ENCODE data around the gene LOX. TPM values are rescaled to one million over a fixed set of nuclear protein-coding genes. Genes with fewer than 3 reads are reported as not detected.

The LOX gene
- total and polyA plus RNA-seq, 2 experiments from 2014 or later = 1.5 to 1.8 TPM

DNA sequence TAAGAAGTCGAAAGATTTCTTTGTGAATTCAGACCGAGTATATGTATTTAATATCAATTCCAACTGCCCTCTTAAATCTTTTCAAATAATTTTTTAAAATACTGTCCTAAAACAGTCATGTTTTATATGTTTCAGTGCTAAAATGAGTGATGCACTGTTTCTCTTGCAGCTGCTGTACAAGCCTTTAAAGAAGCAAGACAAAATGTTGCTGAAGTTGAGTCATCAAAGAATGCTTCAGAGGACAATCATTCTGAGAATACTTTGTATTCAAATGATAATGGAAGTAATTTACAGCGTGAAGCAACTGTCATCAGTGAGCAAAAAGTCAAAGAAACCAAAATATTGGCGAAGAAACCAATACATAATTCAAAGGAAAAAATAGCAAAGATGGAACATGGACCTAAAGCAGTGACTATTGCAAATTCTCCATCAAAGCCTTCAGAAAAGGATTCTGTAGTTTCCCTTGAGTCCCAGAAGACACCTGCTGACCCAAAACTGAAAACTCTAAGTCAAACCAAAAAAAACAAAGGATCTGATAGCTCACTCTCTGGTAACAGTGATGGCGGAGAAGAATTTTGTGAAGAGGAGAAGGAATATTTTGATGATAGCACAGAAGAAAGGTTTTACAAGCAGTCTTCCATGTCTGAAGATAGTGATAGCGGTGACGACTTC lies 58.0 kb downstream of the LOX start:
- TF ChIP-seq JUNB (IDR thresholded peaks at IDR 0.05; ENCODE audit: unreplicated experiment) (no peak), EZH2 (IDR thresholded peaks at IDR 0.05; ENCODE audit: low read depth, unreplicated experiment) (no peak), NANOG (IDR thresholded peaks at IDR 0.05; ENCODE audit: borderline replicate concordance) (no peak), STAT1 (IDR thresholded peaks at IDR 0.05; ENCODE audit: unreplicated experiment) (no peak), POLR2AphosphoS5 (IDR thresholded peaks at IDR 0.05; ENCODE audit: low read depth) (no peak), ZNF331 (CRISPR knock-in tag; IDR thresholded peaks at IDR 0.05; ENCODE audit: low read depth) (no peak), REST (IDR thresholded peaks at IDR 0.05; ENCODE audit: unreplicated experiment) (no peak), CREB1 (CRISPR knock-in tag; IDR thresholded peaks at IDR 0.05; ENCODE audit: low read depth) (no peak)
- TF ChIP-seq, protein P1, sequence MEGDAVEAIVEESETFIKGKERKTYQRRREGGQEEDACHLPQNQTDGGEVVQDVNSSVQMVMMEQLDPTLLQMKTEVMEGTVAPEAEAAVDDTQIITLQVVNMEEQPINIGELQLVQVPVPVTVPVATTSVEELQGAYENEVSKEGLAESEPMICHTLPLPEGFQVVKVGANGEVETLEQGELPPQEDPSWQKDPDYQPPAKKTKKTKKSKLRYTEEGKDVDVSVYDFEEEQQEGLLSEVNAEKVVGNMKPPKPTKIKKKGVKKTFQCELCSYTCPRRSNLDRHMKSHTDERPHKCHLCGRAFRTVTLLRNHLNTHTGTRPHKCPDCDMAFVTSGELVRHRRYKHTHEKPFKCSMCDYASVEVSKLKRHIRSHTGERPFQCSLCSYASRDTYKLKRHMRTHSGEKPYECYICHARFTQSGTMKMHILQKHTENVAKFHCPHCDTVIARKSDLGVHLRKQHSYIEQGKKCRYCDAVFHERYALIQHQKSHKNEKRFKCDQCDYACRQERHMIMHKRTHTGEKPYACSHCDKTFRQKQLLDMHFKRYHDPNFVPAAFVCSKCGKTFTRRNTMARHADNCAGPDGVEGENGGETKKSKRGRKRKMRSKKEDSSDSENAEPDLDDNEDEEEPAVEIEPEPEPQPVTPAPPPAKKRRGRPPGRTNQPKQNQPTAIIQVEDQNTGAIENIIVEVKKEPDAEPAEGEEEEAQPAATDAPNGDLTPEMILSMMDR (conservative IDR thresholded peaks at IDR 0.05; ENCODE audit: low read depth in 2 of 2) = no peak
- TF ChIP-seq, protein P2, sequence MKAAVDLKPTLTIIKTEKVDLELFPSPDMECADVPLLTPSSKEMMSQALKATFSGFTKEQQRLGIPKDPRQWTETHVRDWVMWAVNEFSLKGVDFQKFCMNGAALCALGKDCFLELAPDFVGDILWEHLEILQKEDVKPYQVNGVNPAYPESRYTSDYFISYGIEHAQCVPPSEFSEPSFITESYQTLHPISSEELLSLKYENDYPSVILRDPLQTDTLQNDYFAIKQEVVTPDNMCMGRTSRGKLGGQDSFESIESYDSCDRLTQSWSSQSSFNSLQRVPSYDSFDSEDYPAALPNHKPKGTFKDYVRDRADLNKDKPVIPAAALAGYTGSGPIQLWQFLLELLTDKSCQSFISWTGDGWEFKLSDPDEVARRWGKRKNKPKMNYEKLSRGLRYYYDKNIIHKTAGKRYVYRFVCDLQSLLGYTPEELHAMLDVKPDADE (IDR thresholded peaks at IDR 0.05) = no peak
- H3K27me3 ChIP-seq (ENCODE audit: insufficient read depth) = no peaks in the 10 kb centered on the region
- no peaks in the 10 kb centered on the region for H3K9me3 Mint-ChIP-seq

More for the DNA sequence above, 58.0 kb downstream of the LOX start:
- Histone ChIP-seq H4K20me1 (replicated peaks; ENCODE audit: insufficient read depth) (no peaks in the 10 kb centered on the region), H3K4me2 (no peak overlapping the region), H2AFZ (no peak overlapping the region), H3K27ac (ENCODE audit: low read depth) (no peak overlapping the region), H3K4me3 (no peak overlapping the region), H3K36me3 (ENCODE audit: insufficient read depth) (no peaks in the 10 kb centered on the region; the same call in 1 of the 2 replicates), H3K4me1 (ENCODE audit: insufficient read depth) (peaks cover 5% of the 10 kb centered on the region; the same call in 1 of the 2 replicates), H3K79me2 (replicated peaks; ENCODE audit: insufficient read depth) (no peaks in the 10 kb centered on the region; the same call in 1 of the 2 replicates), H3K9me2 (ENCODE audit: insufficient read depth) (no peaks in the 10 kb centered on the region), H3F3A (replicated peaks; ENCODE audit: low read depth) (no peaks in the 10 kb centered on the region)
- H3K4me3 Mint-ChIP-seq = no peak overlapping the region
- H3K4me1 Mint-ChIP-seq = peaks cover 7% of the 10 kb centered on the region; the same call in 2 of the 3 replicates
- no peak for ATAC-seq
- DNase-seq (ENCODE audit: low spot score) = no peak
- H3K27me3 Mint-ChIP-seq (ENCODE audit: insufficient read depth, low read depth, poor library complexity) = peaks cover 2% of the 10 kb centered on the region
- H3K36me3 Mint-ChIP-seq (ENCODE audit: low read depth) = peaks cover 25% of the 10 kb centered on the region; the same call in 2 of the 3 replicates
- no peak overlapping the region; the same call in 1 of the 2 replicates for H3K27ac Mint-ChIP-seq

All from GM23338 (cell line).